GM12878 (cell line): ENCODE data around the gene GARIN5A.

Experiments used
- CHD1 ChIP-seq: IDR thresholded peaks from 2 replicates; pipeline ENCODE4 v1.6.1; 2012; ENCODE audit warnings: low read depth, low read length, improper control_type of control experiment
- CHD2 ChIP-seq: IDR thresholded peaks from 2 replicates; pipeline ENCODE4 v1.6.1; 2011; ENCODE audit warnings: low read depth, low read length, improper control_type of control experiment, borderline replicate concordance
- CTCF ChIP-seq, 3 experiments: IDR thresholded peaks in 2 of 3; conservative IDR thresholded peaks in 1 of 3; 2 replicates each; pipeline ENCODE4 v1.5.1; 2011; ENCODE audit warnings: low read depth in 3 of 3, low read length in 3 of 3, mild to moderate bottlenecking in 3 of 3, control low read depth in 2 of 3, moderate library complexity in 2 of 3, inconsistent platforms in 1 of 3, mixed read lengths in 1 of 3; ENCODE audit not compliant: control insufficient read depth in 2 of 3, insufficient read depth in 1 of 3; ENCODE audit errors: extremely low read depth in 1 of 3
- GABPA ChIP-seq: IDR thresholded peaks from 2 replicates; pipeline ENCODE4 v1.6.1; 2014; ENCODE audit warnings: antibody characterized with exemption, low read depth, mild to moderate bottlenecking, inconsistent platforms
- JUND ChIP-seq: IDR thresholded peaks from 2 replicates; pipeline ENCODE4 v1.6.1; 2012; ENCODE audit warnings: low read depth, mild to moderate bottlenecking, low read length, improper control_type of control experiment, moderate library complexity
- POLR2A ChIP-seq: IDR thresholded peaks from 2 replicates; pipeline ENCODE4 v1.6.1; 2011; ENCODE audit warnings: low read depth, mild to moderate bottlenecking, low read length
- POLR2AphosphoS5 ChIP-seq: IDR thresholded peaks from 2 replicates; pipeline ENCODE4 v1.6.1; 2011; ENCODE audit warnings: mild to moderate bottlenecking, low read length, inconsistent platforms
- REST ChIP-seq: IDR thresholded peaks from 2 replicates; pipeline ENCODE4 v1.6.1; 2012; ENCODE audit warnings: mild to moderate bottlenecking, low read depth, low read length
- TF ChIP-seq, protein P1 (sequence below): fragments of 450-650 bp; conservative IDR thresholded peaks from 2 replicates; pipeline ENCODE4 v1.6.1; 2017; ENCODE audit warnings: mild to moderate bottlenecking, moderate library complexity
- TF ChIP-seq, protein P2 (sequence below): fragments of 450-650 bp; IDR thresholded peaks from 2 replicates; pipeline ENCODE4 v1.6.1; 2016; ENCODE audit warnings: mild to moderate bottlenecking, moderate library complexity, borderline replicate concordance

DNA sequence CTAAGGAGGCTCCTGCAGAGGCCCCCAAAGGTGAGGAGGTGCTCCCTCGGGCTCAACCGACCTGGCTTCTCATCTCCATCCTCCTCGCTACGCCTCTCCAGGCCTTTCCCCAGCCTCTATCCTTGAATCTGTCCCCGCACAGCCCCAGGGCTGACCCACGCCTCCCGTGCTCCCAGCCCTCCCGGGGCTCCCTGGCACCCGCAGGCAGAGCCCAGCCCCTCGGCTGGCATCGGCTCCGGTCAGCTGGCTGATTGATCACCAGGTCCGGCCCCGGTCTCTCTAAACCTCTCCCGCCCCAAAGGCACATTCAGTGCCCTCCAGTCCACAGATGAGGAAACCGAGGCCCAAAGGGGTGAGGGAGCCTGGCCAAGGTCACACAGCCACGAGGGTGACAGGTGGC lies 41.4 kb downstream of the GARIN5A start:
- TF ChIP-seq POLR2A (no peak), CHD1 (no peak), JUND (no peak), POLR2AphosphoS5 (no peak), GABPA (no peak), CTCF (IDR thresholded peaks at IDR 0.05 in 2 of 3, conservative IDR thresholded peaks at IDR 0.05 in 1 of 3; ENCODE audit: control insufficient read depth in 2 of 3, extremely low read depth in 1 of 3, insufficient read depth in 1 of 3, low read depth in 3 of 3, low read length in 3 of 3) (no peak), CHD2 (no peak), REST (no peak)
- TF ChIP-seq, protein P1, sequence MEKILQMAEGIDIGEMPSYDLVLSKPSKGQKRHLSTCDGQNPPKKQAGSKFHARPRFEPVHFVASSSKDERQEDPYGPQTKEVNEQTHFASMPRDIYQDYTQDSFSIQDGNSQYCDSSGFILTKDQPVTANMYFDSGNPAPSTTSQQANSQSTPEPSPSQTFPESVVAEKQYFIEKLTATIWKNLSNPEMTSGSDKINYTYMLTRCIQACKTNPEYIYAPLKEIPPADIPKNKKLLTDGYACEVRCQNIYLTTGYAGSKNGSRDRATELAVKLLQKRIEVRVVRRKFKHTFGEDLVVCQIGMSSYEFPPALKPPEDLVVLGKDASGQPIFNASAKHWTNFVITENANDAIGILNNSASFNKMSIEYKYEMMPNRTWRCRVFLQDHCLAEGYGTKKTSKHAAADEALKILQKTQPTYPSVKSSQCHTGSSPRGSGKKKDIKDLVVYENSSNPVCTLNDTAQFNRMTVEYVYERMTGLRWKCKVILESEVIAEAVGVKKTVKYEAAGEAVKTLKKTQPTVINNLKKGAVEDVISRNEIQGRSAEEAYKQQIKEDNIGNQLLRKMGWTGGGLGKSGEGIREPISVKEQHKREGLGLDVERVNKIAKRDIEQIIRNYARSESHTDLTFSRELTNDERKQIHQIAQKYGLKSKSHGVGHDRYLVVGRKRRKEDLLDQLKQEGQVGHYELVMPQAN = no peak
- TF ChIP-seq, protein P2, sequence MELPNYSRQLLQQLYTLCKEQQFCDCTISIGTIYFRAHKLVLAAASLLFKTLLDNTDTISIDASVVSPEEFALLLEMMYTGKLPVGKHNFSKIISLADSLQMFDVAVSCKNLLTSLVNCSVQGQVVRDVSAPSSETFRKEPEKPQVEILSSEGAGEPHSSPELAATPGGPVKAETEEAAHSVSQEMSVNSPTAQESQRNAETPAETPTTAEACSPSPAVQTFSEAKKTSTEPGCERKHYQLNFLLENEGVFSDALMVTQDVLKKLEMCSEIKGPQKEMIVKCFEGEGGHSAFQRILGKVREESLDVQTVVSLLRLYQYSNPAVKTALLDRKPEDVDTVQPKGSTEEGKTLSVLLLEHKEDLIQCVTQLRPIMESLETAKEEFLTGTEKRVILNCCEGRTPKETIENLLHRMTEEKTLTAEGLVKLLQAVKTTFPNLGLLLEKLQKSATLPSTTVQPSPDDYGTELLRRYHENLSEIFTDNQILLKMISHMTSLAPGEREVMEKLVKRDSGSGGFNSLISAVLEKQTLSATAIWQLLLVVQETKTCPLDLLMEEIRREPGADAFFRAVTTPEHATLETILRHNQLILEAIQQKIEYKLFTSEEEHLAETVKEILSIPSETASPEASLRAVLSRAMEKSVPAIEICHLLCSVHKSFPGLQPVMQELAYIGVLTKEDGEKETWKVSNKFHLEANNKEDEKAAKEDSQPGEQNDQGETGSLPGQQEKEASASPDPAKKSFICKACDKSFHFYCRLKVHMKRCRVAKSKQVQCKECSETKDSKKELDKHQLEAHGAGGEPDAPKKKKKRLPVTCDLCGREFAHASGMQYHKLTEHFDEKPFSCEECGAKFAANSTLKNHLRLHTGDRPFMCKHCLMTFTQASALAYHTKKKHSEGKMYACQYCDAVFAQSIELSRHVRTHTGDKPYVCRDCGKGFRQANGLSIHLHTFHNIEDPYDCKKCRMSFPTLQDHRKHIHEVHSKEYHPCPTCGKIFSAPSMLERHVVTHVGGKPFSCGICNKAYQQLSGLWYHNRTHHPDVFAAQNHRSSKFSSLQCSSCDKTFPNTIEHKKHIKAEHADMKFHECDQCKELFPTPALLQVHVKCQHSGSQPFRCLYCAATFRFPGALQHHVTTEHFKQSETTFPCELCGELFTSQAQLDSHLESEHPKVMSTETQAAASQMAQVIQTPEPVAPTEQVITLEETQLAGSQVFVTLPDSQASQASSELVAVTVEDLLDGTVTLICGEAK = no peak
